Measurements from ENCODE around the gene FAM83E.

Gene FAM83E

GRCh38 chr19:48618278-48618915 is 3.5 kb upstream of the FAM83E start:
- no peak for DNase-seq (ENCODE audit: extremely low read depth, low read depth)

GRCh38 chr19:48617146-48617937 is 2.5 kb upstream of the FAM83E start:
- DNase-seq (ENCODE audit: extremely low read depth, low read depth) = no peak

More at GRCh38 chr19:48618278-48618915, 3.5 kb upstream of the FAM83E start:
- TF ChIP-seq CTCF (IDR thresholded peaks at IDR 0.05; ENCODE audit: low read depth, low read length) = no peak

GRCh38 chr19:48616491-48617056 is 1.7 kb upstream of the FAM83E start:
- TF ChIP-seq CTCF (IDR thresholded peaks at IDR 0.05; ENCODE audit: low read depth, low read length) = no peak
- no peak for DNase-seq (ENCODE audit: extremely low read depth, low read depth)

More at GRCh38 chr19:48617146-48617937, 2.5 kb upstream of the FAM83E start:
- TF ChIP-seq CTCF (IDR thresholded peaks at IDR 0.05; ENCODE audit: low read depth, low read length) = no peak

- DNase-seq (ENCODE audit: extremely low read depth, low read depth) = no peak
- TF ChIP-seq CTCF (IDR thresholded peaks at IDR 0.05; ENCODE audit: low read depth, low read length) = no peak
Measured at GRCh38 chr19:48616041-48616436, 1.2 kb upstream of the FAM83E start.

- no peak for TF ChIP-seq CTCF (IDR thresholded peaks at IDR 0.05; ENCODE audit: low read depth, low read length)
- DNase-seq (ENCODE audit: extremely low read depth, low read depth) = no peak
Measured at GRCh38 chr19:48615231-48616040, 560 bp upstream of the FAM83E start.

- TF ChIP-seq CTCF (IDR thresholded peaks at IDR 0.05; ENCODE audit: low read depth, low read length) = no peak
- no peak for DNase-seq (ENCODE audit: extremely low read depth, low read depth)
Measured at GRCh38 chr19:48613852-48614435, 932 bp downstream of the FAM83E start.
